OCI-LY3 (cell line): ENCODE measurements around the gene ERC1.

Experiments
- CTCF ChIP-seq: fragments of 200-600, 300-600 bp; sonication (generic); IDR thresholded peaks from 2 replicates; pipeline ENCODE4 v1.5.1; 2014; ENCODE audit warnings: antibody characterized with exemption, low read length, low read depth
- EZH2phosphoT487 ChIP-seq: fragments of 200-600 bp; shearing (Covaris generic); IDR thresholded peaks from 2 replicates; pipeline ENCODE4 v1.6.1; 2018; ENCODE audit warnings: antibody characterized with exemption, mixed run types, low read depth

- no peak for TF ChIP-seq CTCF
- no peak for TF ChIP-seq EZH2phosphoT487
Measured at GRCh38 chr12:1324910-1325309, 333.9 kb downstream of the ERC1 start.
